Hindlimb muscle (tissue), 1 donor: ENCODE results near the gene CCDC169. TPM values are rescaled to one million over a fixed set of nuclear protein-coding genes. Genes with fewer than 3 reads are reported as not detected.
"Not testable (repeated sequence)": the region's sequence is repeated elsewhere in the genome, so short reads cannot be mapped to it uniquely, and the experiment has no call there.

Experiments
- DNase-seq: peaks from one replicate; pipeline ENCODE4 v3.0.0-alpha.2; 2013
- polyA plus RNA-seq: library from polyadenylated mRNA; unstranded; fragments of 120-200 nt; gene quantifications from one replicate; pipeline ENCODE4 v1.2.1, GENCODE V29; 2013; ENCODE audit not compliant: insufficient read length

CCDC169 gene
- 4.4 TPM for polyA plus RNA-seq

DNA sequence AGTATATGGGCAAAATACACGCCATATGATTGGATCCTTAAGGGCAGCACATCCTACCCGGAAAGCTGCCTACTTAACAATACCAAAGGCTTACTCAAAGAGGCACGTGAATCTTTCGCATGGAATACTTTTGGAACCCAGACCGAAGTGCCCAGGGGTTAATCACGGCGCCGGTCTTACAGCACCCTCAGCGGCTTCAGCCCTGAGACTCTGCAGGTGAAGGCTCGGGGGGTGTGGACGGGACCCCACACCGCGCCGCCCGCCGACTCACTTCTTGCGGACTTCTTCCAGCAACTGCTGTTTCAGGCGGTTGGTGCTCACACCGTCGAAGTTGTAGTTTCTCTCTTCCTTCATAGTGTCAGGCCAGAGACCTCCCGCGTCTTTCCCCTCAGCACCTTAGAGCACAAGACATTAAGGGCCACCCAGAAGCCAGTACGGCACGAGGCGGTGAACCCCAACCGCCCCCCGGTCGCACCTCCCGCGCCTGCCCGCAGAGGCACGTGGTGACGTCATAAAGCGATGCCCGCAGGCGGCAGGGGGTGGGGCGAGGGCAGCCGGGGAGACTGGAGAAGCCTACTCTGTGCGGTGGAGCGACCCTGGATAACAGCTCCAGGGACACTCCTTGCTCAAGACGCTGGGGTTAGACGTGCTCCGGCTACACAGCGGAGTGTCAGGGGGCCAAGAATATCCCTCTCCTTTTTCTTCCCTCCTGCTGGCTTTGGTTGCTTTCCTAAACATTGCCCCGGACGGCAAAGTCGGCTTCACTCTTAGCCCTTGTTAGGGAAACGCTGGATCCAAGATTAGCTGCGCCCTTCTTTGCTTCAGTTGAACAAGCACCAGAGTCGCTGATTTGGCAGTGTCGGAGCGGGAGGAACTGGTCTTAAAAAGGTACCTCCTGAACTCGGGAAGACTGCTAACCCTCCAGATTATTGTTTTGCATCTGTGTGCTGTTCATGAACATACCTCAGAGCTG lies at the start of gene CCDC169:
Gene CCDC169, minus strand, starts transcription at position 449 of the 973 bp plus-strand sequence. Its CDS starts 95 bp downstream, at position 354.
- DNase-seq = peak; percentile 43

DNA sequence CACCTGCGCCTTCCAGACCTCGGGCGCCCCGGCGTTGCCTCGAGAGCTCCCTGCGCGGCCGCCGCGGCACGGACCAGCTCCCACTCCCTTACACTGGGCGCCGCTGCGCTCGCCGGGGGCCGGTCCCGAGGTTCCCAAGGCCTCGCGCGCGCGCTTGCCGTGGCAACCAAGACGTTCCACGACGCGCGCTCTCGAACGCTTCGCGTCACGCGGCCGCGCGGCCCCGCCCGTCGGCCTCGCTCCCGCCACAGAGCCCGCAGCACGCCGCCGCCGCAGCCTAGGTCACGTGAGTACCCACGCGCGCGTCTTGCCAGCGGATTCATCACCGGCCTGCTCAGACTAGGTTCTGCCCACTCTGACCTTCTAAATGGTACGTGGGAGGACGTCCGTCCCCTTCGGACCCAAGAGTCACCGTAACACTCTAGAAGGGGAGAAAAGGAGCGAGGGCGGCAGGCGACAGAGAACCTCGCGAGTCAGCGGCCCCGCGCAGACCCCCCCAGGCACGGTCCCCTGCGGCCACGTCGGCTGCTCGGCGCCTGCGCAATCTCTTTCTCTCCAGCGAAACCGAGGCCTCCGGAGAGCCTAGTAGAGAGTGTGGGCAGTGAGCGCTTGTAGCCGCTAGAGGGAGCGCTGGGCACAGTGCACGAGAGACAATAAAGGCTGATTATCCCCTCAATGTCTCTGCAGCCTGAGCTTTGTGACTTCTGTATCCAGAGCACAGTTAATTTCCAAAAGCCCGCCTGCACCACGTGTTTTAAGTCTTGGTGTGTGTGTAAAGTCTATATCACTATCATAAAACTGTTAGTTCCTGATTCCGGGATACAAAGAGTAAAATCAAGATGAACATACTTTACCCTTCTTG lies 48.8 kb upstream of the CCDC169 start, which contains the start of gene SPART:
Gene SPART, minus strand, starts transcription at position 173 of the 862 bp plus-strand sequence. CDS start 10,564 bp downstream, outside the sequence.
- peak; percentile 94 for DNase-seq

DNA sequence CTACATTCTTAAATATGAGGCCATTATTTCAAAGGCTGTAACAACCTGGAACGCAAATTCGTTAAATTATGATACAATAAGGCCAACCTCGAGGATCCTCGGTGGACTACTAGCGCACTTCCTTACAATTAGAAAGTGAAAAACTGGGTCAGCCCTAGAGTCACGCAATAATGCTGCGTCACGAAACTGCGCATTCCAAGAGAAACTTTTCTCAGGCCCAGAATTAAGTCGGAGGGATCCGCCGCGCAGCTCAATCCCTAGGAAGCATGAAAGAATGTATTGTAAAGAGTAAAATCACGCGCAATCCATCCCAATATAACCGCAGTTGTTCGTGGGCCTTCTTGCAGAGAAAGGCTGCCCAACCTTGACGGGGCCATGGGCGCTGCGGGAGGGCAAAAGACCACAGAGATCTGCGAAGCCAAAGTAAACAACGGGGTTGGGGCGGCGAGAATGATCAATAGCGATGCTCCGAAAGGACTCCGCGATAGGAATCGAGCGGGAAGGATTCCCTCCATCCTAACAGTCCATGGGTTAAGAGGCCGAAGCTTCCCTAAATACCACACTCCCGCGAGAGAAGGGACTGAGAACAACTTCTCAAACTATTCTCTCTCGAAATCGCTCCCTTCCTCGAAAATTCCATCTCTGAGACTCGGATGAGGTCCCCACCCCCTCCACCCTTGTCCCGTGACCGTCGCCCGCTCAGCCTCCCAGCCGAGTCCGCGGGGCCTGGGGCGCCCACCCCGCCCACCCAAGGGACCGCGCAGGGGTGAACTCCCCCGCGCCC lies 48.0 kb upstream of the CCDC169 start:
- peak; percentile 88 for DNase-seq

DNA sequence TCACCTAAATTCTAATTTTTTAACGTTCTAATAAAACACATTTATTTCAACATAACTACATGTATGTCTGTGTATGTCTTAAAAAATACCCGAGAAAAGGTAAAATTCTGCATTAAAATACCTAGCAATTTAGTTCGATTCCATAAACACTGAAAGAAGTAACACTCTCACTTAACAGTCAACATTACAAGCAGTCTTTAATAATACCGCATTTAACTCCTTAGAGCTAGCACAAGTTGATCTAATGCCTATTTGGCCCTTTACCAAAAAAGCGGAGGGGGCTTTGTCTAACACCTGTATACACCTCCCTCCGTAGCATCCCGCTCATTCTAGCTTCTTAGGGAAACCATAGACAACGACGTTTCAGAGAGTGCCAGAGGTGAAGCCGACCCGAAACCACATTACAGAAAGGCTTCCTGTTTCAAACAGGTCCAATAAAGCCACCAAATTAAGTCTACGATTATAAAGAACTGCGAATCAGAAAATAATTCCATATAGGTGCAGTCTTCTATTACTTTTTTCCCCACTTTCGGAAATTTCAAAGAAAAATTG lies 47.3 kb upstream of the CCDC169 start:
- DNase-seq = no peak

DNA sequence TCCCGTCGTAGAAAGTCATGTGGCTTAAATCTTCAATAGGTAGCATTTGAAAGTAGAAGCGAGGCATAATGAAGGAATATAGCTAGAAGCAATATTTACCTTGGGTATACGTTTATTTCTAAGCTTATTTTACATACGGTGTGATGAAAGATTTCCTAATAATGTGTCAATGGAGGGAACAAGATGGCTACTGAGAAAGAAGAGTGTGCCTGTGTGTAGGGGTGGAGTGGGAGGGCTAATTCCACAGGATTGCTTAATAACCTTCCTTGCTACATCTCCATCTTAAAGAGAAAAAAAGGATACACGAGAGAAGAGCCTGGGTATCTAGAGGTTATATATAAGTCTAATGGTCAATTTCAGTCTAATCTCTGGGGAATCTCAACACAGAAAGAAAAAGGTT lies 46.6 kb upstream of the CCDC169 start:
- no peak for DNase-seq

DNA sequence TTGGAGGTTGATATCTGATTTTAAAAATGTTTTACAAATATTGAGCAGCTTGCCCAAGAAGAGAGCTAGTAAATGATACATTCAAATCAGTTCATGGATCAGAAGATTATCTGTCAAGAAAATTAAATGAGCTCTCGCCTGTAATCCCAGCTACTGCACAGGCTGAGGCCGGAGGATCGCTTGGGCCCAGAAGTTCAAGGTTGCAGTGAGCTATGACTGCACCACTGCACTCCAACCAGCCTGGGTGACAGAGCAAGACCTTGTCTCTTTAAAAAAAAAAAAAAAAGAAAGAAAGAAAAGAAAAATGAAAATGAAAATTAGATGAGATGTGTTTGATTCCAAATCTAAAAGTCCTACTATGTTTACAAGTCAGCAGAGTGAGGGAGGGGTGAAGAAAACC lies 46.2 kb upstream of the CCDC169 start:
- no peak for DNase-seq

DNA sequence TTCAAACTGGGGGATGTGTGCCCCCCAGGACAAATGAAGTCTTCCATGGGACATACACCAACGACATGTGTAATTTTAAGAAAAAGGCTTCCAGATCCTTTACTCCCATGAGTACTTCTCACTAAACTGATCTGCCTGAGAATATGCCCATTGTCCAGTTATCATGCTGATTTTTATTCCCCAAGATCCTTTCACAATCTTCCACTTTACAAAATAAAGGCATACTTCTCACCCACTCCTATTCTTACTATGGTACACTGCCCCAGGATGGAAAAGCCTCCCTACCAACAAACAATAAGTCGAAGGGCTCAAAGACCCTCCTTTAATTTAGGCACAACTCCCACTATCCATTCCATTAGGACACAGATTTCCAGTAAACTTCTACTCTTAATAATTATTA lies 45.1 kb upstream of the CCDC169 start:
- DNase-seq = no peak

DNA sequence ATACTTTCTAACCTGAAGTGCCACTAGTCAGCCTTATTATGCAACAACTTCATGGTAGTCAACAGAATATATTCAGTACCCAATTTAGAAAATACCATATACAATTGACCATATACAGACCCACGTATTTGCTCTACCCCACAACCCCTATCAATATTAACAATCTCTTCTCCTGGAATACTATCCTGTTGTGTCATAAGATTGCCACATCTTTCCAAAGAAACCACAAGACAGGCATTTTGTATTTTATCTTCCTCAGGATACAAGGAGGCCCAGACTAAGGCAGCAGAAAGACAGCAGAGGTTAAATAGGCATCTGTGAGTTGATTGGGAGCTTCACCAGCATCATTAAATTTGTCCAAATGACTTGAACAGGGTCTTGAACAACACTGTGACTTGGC lies 44.1 kb upstream of the CCDC169 start:
- DNase-seq = no peak

DNA sequence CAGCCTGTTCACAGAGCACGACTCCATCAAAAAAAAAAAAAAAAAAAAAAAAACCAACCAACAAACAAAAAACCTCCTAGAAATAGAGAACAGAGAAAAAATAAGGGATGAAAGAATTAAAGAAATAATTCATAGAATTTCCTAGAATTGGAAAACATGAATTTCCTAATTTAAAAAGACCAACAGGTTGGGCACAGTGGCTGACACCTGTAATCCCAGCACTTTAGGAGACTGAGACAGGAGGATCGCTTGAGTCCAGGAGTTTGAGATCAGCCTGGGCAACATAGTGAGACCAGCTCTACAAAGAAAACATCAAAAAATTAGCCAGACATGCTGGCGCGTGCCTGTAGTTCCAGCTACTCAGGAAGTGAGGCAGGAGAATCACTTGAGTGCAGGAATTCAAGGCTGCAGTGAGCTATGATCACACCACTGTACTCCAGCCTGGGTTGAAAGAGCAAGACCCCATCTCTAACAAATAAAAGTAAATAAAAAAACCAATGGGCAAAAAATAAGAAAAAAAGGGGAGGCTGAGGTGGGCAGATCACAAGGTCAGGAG lies 42.1 kb upstream of the CCDC169 start:
- no peak for DNase-seq

DNA sequence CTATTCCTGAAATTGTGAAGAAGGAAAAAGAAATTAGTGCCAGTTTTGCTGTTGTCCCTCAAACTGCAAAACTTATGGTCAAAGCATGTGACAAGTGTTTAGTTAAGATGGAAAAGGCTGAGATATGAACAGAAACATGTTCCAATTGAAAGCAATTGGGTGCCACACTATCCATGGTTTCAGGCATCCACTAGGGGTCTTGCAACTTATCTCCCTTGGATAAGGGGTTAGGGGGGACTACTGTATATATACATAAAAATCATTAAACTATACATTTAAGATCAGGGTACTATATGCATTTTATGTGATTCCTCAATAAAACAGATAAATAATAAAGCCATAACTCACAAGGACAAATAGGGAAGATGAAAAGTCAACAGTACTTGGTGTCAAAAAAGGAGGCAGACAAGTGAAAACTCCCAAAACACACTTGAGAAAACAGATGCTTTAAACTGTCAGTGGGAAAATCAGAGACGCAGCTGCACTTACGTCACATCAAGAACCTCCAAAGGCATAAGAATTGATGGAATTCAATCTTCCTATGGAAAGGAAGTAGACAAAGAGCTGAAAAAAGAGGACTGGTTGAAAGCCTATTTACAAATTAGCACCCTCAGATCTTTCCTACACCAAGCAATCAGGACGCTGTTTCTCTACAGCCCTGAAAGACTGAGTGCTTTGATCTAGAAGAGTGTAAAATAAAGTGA lies 40.5 kb upstream of the CCDC169 start:
- DNase-seq = no peak

DNA sequence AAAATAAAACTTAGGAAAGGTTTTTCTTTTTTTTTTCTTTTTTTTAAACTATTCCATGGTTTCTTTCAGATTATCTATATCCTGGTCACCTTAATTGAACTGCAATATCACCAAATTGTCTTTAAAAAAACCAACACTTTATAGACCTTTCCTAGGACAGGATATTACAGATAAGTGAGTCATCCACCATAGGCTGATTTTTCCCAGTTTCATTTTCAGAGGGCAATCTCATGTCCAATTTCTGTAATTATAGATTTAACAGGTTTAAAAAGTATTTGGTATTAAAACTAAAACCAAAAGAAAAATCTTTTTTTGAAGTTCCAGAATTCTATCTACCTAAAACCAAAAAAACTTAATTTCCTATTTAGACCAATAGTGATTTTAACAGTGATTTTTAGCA lies 35.4 kb upstream of the CCDC169 start:
- no peak for DNase-seq

DNA sequence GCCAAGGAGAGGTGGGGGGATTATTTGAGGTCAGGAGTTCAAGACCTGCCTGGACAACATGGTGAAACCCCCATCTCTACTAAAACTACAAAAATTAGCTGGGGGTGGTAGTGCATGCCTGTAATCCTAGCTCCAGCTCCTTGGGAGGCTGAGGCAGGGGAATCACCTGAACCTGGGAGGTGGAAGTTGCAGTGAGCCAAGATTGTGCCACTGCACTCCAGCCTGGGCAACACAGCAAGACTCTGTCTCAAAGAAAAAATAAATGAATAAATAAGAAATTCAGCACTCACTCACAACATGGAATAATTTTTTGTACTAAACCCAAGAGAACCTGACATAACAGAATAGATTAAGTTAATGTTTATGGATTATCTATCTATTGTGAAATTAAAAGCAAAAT lies 34.6 kb upstream of the CCDC169 start:
- DNase-seq = not testable (repeated sequence)

DNA sequence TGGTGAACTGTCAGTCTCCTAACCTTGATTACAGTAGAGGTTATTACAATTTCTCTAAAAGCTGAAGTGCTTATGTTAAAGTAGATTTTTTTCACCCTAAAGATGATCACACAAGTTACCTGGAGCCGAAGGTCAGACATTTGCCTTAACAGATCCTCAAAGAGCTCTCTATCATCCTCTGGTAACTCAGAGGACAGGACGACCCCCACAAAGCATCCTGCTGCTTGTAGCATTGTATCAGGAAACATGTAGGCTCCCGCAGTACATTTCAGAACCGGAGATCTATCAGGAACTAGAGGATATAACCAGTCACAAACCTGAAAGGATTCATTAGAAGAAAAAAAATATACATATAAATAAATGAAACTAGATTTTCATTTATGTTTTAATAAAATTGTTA lies 33.7 kb upstream of the CCDC169 start:
- no peak for DNase-seq

DNA sequence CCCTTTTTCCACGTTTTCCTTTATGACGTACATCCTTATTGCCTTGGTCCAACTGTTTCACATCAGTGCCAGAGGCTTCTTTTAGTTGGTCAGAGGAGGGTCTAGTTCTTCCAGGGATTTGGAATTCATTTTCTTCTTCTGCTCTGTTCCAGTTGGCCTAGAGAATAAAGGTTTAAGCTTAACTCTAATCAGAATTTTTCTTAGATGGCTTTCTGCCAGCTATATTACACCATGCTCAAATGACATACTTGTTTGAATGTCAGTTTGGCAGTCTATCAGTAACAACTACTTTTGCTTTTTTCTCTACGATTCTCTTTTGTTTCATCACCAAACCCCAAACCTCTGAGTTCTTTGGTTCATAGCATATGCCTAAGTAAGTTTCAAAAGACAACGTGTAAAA lies 31.7 kb upstream of the CCDC169 start:
- DNase-seq = no peak

DNA sequence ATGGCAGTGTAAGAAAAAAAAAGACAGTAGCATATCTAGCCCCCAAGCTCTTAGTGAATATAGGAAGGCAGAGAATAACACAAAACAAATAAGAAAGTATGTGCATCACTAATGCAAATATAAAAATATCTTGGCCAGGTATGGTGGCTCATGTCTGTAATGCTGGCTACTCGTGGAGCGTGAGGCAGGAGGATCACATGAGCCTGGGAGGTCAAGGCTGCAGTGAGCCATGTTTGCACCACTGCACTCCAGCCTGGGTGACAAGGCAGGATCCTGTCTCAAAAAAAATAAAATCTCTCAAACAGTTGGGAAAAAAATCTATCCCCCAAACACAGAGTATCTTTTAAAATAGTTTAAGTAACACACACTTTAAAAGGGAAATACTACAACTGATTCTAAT lies 31.2 kb upstream of the CCDC169 start:
- DNase-seq = no peak

DNA sequence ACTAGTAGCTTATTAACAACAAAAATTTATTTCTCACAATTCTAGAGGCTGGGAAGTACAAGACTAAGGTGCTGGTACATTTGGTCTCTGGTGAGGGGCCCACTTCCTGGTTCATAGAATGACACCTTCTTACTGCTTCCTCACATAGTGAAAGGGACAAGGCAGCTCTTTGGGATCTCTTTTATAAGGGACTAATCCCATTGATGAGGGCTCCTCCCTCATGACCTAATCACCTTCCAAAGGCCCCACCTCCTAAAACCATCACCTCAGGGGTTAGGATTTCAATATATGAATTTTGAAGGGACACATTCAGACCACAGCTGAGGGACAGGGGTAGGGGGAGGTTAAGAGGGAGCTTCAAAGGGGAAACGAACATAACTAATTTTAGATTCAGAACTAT lies 28.3 kb upstream of the CCDC169 start:
- DNase-seq = no peak

DNA sequence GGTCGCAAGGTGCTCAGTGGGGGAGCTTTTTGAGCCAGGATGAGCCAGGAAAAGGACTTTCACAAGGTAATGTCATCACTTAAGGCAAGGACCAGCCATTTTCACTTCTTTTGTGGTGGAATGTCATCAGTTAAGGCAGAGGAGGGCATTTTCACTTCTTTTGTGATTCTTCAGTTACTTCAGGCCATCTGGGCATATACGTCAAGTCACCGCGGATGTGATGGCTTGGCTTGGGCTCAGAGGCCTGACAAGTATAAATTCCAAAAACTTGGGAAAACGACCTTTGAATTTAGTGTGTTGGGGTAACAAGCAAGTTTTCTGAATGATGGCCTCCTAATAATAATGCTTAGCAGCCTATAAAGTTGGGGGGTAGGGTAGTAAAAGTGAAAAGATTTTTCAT lies 27.3 kb upstream of the CCDC169 start:
- not testable (repeated sequence) for DNase-seq

DNA sequence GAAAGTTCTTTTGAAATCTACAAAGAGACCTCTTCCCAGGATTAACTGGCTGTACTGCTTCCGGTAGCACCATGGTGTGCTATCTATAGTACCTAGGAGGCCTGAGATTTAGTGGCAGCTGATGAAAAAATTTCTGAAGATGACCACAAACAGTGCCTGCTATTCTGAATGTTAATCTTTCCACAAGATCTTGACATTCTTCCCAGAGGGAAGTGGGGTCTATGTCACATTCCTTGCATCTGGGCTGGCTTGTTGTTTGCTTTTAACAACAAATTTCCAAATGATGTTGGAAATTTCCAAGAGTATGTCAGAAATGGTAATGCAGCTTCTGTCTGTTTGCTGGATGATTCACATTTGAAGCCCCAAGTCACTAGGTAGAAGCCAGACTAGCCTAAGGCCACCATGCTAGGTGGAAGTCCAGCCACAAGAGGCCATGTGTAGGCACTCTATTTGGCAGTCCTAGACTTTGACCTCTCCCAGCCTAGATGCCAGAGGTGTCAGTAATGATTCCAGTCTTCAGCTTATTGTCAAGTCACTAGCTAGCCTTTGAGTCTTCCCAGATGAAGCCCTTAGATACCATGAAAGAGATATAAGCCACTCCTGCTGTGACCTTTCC lies 26.4 kb upstream of the CCDC169 start:
- DNase-seq = no peak

DNA sequence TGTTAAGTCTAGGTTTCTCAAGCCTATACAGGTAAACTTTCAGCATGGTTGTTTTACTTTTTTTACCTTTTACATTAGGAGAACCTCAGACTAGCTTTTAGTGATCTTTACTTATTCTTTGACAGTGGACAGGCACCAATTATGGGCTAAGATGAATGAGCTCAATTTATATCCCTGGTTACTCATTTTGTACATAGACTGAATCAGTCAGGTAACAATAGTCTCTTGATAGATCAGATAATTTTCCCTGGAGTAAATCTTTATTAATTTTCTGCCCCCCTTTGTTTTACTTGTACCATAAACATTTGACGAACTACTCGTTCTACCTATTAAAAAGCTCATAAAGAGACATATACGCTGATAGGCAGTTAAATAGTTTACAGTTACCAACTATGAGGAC lies 25.8 kb upstream of the CCDC169 start:
- DNase-seq = no peak

DNA sequence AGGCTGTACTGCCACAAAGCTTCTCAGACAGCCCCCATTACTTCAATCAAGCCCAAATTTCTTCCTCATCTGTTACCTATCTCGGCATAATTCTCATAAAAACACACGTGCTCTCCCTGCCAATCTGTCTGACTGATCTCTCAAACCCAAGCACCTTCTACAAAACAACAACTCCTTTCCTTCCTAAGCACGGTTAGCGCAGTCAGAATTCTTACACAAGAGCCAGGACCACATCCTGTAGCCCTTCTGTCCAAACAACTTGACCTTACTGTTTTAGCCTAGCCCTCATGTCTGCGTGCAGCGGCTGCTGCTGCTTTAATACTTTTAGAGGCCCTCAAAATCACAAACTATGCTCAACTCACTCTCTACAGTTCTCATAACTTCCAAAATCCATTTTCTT lies 22.2 kb upstream of the CCDC169 start:
- not testable (repeated sequence) for DNase-seq
